Stimulated activated CD4-positive, alpha-beta T cell treated with anti-CD3 and anti-CD28 coated beads, Interleukin-4, amount 100 ng/mL, for 1 hour (primary cell): ENCODE data around the gene EMILIN2.

Experiments used
- DNase-seq: peaks from one replicate; pipeline ENCODE4 v3.0.0-alpha.2; 2020

Gene EMILIN2

GRCh38 chr18:2959341-2959740 lies 112.5 kb downstream of the EMILIN2 start:
- DNase-seq: no peak

DNA sequence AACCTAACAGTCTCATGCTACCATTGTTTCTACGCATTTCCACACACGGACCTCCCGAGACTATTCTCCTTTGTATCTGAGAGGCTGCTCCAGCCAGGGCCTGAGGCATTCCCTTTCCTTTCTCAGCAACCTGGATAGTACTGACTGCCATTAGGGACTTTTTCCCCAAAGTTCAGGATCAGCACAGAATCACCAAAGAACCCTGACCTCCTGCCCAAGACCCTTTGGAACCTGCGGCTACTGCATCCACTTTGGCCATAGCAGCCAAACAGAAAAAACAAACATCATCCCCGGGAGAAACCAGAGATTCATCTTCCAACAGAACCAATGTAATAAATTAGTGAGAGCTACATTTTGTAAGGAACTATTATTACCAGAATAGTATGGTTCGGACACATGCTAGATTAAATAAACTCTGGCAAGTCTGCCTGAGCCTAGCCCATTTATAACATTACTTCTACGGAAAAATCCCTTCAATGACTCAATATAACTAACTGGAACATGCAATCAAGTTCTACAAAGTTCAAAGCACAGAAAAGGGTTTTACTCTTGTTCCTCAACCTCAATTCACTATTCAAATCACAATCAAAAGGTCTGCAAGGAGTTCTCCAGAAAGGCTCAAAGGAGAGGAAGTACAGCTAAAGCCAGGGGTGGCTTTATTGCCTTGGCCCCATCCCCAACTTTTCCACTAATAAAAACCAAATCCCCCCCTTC lies 114.3 kb downstream of the EMILIN2 start:
- no peak for DNase-seq

- DNase-seq: no peak
Measured at GRCh38 chr18:2961821-2962220, 115.0 kb downstream of the EMILIN2 start.

DNA sequence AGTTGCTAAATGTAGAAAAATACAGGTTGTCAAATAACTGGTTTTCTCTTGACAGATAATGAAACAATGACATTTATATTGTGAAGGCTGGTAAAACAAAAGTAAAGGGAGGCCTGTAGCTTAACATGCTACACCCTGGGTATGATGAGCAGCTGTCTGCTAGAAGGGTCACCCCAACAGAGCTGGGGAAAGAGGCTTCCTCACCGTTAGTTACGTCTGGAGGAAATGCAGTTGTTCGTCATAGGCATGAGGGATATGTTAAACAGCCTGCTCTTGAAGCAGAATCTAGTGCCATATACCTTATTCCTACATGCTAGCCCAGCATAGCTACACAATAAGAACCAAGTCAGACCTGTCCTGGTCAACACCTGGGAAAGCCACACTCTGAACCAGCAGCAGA lies 116.2 kb downstream of the EMILIN2 start:
- DNase-seq: no peak

DNA sequence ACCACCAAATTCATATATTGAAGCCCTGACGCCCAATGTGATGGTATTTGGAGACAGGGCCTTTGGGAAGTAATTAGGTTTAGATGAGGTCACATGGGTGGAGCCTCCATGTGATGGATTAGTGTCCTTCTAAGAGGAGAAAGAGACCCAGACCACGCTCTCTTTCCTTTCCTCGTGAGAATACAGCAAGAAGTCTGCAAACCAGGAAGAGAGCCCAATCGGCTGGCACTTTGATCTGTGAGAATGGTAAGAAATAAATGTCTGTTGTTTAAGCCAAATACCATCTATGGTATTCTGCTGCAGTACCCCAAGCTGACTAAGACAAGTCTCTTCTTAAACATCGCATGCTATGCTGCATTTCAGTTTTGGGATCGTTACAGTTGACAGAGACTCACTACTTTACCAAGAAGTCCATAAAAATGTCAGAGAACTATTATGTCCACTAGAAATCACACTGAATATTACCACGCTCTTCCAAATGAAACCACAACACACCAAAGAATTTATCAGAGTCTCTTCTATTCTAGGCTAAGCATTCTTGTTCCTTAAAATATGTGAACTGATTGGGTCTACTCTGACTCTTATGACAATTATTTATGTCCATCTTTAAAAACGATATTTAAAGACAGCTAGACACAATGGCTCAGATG lies 117.7 kb downstream of the EMILIN2 start:
- no peak for DNase-seq
